Measurements from ENCODE around the gene MYL6B.

DNA sequence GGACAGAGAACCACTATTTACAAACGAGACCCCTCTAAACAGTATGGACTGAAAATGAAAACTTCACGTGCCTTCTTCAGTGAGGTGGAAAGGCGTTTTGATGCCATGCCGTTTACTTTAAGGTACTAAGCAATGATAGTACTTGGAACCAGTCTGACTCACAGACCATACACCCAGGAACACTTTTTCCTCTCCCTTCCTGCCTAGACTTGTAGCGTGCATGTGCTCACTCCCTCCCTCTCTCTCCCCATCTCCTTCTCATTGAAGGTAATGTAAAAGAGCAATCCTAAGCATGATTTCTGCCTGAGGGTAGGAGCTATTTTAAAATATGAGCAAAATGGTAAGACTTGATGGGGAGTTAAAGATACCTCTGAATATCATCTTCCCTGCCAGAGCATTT lies 41.8 kb upstream of the MYL6B start:
- TF ChIP-seq CTCF (conservative IDR thresholded peaks at IDR 0.05; ENCODE audit: low read length) = no peak
- no peak for TF ChIP-seq EZH2phosphoT487 (IDR thresholded peaks at IDR 0.05; ENCODE audit: borderline replicate concordance)
